Pancreas (tissue), 10 donors: ENCODE measurements around the gene ALG5. TPM values are rescaled to one million over a fixed set of nuclear protein-coding genes. Genes with fewer than 3 reads are reported as not detected.

ENCODE experiments used
- ATAC-seq, 4 donors: fragments of 200-7000 bp; cut with Tn5 transposase; one replicate each; pipeline versions ENCODE4 v1.8.0 to v1.9.1; 2020; ENCODE audit warnings: mild to moderate bottlenecking in 4 of 4, moderate library complexity in 4 of 4
- DNase-seq, 6 donors: peaks; one replicate each; pipeline ENCODE4 v3.0.0-alpha.2; 2020
- FAIRE-seq: peaks from 2 replicates; lab custom pipeline; 2012; peaks lifted over from hg19 to GRCh38; lab: Jason Lieb, UNC
- H3K27ac ChIP-seq, 4 donors: fragments of 200-600 bp; sonication (generic); 1 replicate in 3 of 4; 2 replicates in 1 of 4; pipeline versions ENCODE4 v1.5.0 to v1.8.0; 2020
- H3K27me3 ChIP-seq, 4 donors: fragments of 200-600 bp; one replicate each; pipeline ENCODE4 v1.8.0; 2021
- H3K36me3 ChIP-seq, 3 donors: fragments of 200-600 bp; sonication (generic) in 1 of 3; one replicate each; pipeline versions ENCODE4 v1.5.0 to v1.8.0; 2020 to 2021
- H3K4me1 ChIP-seq, 3 donors: fragments of 200-600 bp; one replicate each; pipeline ENCODE4 v1.8.0; 2021
- H3K4me3 ChIP-seq, 4 donors: fragments of 200-600 bp; sonication (generic) in 2 of 4; one replicate each; pipeline versions ENCODE4 v1.5.0 to v1.8.0; 2020 to 2021
- H3K9me3 ChIP-seq, 4 donors: fragments of 200-600 bp; one replicate each; pipeline ENCODE4 v1.8.0; 2021
- WGBS, 2 donors: extraction: QIAGEN DNeasy Blood & Tissue Kit; methylation state at CpG; one replicate each; pipeline ENCODE4 v1.1.7; 2013; 5-methylcytosine and 5-hydroxymethylcytosine counted together
- intact Hi-C, 3 donors: fragments of 100-400 bp; cut with DNase I; formaldehyde crosslinking; loops; one replicate each; pipeline versions ENCODE4 v1.11.1 to v1.14.2; 2022
- polyA plus RNA-seq, 2 donors: library from polyadenylated mRNA; stranded (reverse); fragments of 200-250 nt; gene quantifications; one replicate each; pipeline ENCODE4 v1.2.3, GENCODE V29; 2013
- total RNA-seq, 6 donors: library from RNA; stranded (reverse); fragmentation: NEBNext Ultra II Directional in 4 of 6; extraction: Animal tissue kit (Norgen Biotek cat#: 25700) in 4 of 6; gene quantifications; one replicate each; pipeline versions ENCODE4 v1.2.1 to v1.2.4, GENCODE V29; 2021 to 2023
- TF ChIP-seq, protein P1 (sequence below), 4 donors: fragments of 200-600 bp; sonication (generic) in 3 of 4; IDR thresholded peaks; one replicate each; pipeline versions ENCODE4 v1.5.0 to v1.8.0; 2021; ENCODE audit warnings: antibody characterized with exemption in 4 of 4
- donor health status: healthy with polysubstance abuse.
- donor health status: DM: no; HTN: no; CAD: no; lungs with moderate emphysema.
- donor health status: DM: no; HTN: no; CAD: no.
- donor health status: control.
- donor health status: control.
- donor health status: Bipolar disorder and iron deficiency.
- donor health status: DM: yes; HTN: yes; CAD: no.
- donor health status: DM: no; HTN: no; CAD: no.
- donor health status: DM: no; HTN: no; CAD: no.
- donor health status: DM: yes; HTN: yes; CAD: no.

Gene ALG5, protein sequence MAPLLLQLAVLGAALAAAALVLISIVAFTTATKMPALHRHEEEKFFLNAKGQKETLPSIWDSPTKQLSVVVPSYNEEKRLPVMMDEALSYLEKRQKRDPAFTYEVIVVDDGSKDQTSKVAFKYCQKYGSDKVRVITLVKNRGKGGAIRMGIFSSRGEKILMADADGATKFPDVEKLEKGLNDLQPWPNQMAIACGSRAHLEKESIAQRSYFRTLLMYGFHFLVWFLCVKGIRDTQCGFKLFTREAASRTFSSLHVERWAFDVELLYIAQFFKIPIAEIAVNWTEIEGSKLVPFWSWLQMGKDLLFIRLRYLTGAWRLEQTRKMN
- 10 to 100 TPM; 30.9 to 62.6 (median 40.8) TPM for total RNA-seq
- 10 to 100 TPM; 37.0 to 49.5 TPM for polyA plus RNA-seq

DNA sequence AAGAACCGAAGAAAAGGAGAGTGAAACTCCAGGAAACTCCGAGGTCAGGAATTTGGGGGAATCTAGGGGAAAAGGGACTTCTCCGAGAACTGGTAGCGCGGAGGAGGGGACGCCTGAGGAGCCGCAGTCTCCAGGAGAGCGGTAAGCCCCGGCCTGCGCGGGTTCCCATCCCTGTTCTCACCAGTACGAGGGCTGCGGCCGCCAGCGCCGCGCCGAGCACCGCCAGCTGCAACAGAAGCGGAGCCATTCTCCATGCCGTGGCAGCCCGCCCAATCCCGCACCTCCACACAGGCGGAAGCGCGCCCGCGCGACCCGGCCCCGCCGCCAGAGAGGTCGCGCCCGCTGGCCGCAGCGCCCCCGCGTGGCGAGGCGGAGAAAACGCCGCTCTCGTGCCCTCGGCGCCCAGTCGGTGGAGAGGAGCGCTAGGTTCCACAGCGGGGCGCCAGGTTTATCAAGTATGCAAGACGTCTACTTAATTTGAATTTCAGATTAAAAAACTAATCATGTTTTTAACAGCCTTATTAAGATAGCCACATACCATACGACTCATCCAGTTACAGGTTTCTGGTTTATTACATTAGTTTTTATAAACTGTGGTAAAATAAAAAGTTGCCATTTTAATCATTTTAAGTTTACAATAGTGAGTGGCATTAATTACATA lies at the start of gene ALG5:
Gene ALG5 (minus strand): TSS at position 287 of the 661 bp plus-strand sequence. CDS start 40 bp downstream, at position 247.
- Histone ChIP-seq H3K4me1 (peaks cover 5 to 31% (median 19%) of the 10 kb centered on the region in 3 donors), H3K4me3 (peak within 1 kb of the TSS; percentile 68 to 92 (median 88)), H3K9me3 (no peaks in the 10 kb centered on the region), H3K27ac (peak within 1 kb of the TSS; percentile 95 to 98 (median 96)), H3K27me3 (no peaks in the 10 kb centered on the region), H3K36me3 (peaks cover 0 to 18% (median 7%) of the 10 kb centered on the region in 3 donors)
- ATAC-seq (peak; percentile 86 to 93 (median 88)), DNase-seq (peak; percentile 86 to 97 (median 94)), FAIRE-seq (no peak)
- intact Hi-C loops = no loop called here
- TF ChIP-seq, protein P1, sequence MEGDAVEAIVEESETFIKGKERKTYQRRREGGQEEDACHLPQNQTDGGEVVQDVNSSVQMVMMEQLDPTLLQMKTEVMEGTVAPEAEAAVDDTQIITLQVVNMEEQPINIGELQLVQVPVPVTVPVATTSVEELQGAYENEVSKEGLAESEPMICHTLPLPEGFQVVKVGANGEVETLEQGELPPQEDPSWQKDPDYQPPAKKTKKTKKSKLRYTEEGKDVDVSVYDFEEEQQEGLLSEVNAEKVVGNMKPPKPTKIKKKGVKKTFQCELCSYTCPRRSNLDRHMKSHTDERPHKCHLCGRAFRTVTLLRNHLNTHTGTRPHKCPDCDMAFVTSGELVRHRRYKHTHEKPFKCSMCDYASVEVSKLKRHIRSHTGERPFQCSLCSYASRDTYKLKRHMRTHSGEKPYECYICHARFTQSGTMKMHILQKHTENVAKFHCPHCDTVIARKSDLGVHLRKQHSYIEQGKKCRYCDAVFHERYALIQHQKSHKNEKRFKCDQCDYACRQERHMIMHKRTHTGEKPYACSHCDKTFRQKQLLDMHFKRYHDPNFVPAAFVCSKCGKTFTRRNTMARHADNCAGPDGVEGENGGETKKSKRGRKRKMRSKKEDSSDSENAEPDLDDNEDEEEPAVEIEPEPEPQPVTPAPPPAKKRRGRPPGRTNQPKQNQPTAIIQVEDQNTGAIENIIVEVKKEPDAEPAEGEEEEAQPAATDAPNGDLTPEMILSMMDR (IDR thresholded peaks at IDR 0.05) = peak; percentile 95 to 98 (median 96)
- WGBS, 2 donors = 0 to 1% methylated on average over 51 to 52 of the region's 52 CpGs

DNA sequence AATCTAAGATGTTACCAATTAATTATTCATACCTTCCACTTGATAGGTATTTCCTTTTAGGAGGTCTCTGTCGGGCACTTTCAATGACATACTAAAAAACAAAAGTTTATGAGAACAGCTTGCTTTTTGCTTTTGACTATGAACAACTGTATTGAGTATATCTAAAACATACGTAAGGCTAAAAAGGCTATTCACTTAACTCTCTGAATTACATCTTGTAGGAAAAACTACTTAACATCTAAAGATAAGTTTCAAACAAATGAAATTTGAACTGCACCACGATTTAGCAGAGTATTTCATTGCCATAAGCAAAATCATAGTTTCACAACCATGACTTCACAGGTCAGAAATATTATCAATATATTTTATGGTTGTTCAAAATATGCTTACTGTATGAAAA lies 48.7 kb upstream of the ALG5 start:
- intact Hi-C loops = no loop called here
- no peak for FAIRE-seq
- Histone ChIP-seq H3K9me3 (no peaks in the 10 kb centered on the region), H3K27ac (no peak overlapping the region), H3K36me3 (peaks cover 0 to 31% (median 7%) of the 10 kb centered on the region in 3 donors), H3K4me3 (no peak overlapping the region), H3K27me3 (no peaks in the 10 kb centered on the region), H3K4me1 (no peaks in the 10 kb centered on the region)
- TF ChIP-seq, protein P1 (IDR thresholded peaks at IDR 0.05) = no peak
- ATAC-seq = no peak
- DNase-seq = no peak
- WGBS, 2 donors = 81 to 86% methylated on average over 3 of the region's 3 CpGs

DNA sequence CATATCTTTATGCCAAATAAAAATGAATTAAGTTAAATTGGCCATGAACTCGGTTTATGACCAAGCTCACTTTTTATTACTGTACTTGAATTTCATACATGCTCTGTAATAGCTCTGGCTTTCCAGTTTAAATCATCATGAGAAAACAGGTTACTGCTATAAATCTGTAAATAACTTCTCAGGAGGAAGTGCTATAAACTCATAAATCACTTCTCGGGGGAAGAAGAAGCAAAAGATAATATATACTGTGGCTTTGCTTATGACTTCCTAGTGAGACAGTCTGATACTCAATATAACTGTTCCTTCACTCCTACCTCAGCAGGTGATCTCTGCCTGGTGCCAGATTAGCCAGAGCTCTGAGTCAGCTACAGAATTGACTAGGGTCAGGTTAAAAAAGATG lies 47.9 kb upstream of the ALG5 start:
- Histone ChIP-seq H3K27ac (no peak overlapping the region), H3K36me3 (peaks cover 0 to 39% (median 10%) of the 10 kb centered on the region in 3 donors), H3K27me3 (no peaks in the 10 kb centered on the region), H3K4me1 (no peaks in the 10 kb centered on the region), H3K9me3 (no peaks in the 10 kb centered on the region), H3K4me3 (no peak overlapping the region)
- intact Hi-C loops = no loop called here
- 81 to 86% methylated on average over 2 of the region's 2 CpGs for WGBS, 2 donors
- FAIRE-seq (no peak), DNase-seq (no peak), ATAC-seq (no peak)
- TF ChIP-seq, protein P1 (IDR thresholded peaks at IDR 0.05) = no peak

DNA sequence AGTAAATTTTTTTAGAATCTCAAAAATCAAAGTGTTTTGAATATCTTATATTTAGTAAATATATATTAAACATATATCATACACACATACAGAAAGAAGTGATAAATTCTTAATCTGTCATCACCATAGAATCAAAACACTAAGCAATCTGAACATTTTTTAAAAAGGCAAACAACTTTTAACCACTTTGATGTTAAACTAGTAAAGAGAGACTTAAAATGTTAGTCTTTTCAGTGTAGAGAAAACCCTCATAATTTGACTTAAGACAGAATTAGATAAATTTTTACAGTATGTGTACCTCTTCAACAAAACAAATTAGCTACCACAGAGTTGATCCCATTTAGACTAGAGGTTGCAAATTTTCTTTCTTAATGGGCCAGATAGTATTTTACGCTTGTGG lies 46.9 kb upstream of the ALG5 start:
- TF ChIP-seq, protein P1 (IDR thresholded peaks at IDR 0.05) = no peak
- no peak for FAIRE-seq
- Histone ChIP-seq H3K4me3 (no peak overlapping the region), H3K27me3 (no peaks in the 10 kb centered on the region), H3K27ac (no peak overlapping the region), H3K9me3 (no peaks in the 10 kb centered on the region), H3K4me1 (no peaks in the 10 kb centered on the region), H3K36me3 (peaks cover 0 to 49% (median 15%) of the 10 kb centered on the region in 3 donors)
- no peak for ATAC-seq
- intact Hi-C loops = no loop called here
- no peak for DNase-seq
- 99 to 100% methylated on average over 1 of the region's 1 CpG for whole genome bisulfite sequencing, 2 donors
